ENCODE measurements around the gene MTHFD2L. TPM values are rescaled to one million over a fixed set of nuclear protein-coding genes. Genes with fewer than 3 reads are reported as not detected.
A peak's percentile ranks its signal among the peaks of the same experiment; 100 is the strongest.

The MTHFD2L gene
- total RNA-seq, 1 donor from 2014 or later: 13.8 TPM

GRCh38 chr4:74157154-74157553, 764 bp upstream of the MTHFD2L start:
- Histone ChIP-seq H3K27ac (replicated peaks) (peak overlapping the region; percentile 94), H3K27me3 (ENCODE audit: low read depth) (no peaks in the 10 kb centered on the region), H3K4me1 (peaks cover 42% of the 10 kb centered on the region), H3K9me3 (replicated peaks) (no peaks in the 10 kb centered on the region), H3K4me3 (peak overlapping the region; percentile 72), H3K36me3 (peaks cover 13% of the 10 kb centered on the region)
- TF ChIP-seq, protein P1, sequence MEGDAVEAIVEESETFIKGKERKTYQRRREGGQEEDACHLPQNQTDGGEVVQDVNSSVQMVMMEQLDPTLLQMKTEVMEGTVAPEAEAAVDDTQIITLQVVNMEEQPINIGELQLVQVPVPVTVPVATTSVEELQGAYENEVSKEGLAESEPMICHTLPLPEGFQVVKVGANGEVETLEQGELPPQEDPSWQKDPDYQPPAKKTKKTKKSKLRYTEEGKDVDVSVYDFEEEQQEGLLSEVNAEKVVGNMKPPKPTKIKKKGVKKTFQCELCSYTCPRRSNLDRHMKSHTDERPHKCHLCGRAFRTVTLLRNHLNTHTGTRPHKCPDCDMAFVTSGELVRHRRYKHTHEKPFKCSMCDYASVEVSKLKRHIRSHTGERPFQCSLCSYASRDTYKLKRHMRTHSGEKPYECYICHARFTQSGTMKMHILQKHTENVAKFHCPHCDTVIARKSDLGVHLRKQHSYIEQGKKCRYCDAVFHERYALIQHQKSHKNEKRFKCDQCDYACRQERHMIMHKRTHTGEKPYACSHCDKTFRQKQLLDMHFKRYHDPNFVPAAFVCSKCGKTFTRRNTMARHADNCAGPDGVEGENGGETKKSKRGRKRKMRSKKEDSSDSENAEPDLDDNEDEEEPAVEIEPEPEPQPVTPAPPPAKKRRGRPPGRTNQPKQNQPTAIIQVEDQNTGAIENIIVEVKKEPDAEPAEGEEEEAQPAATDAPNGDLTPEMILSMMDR (IDR thresholded peaks at IDR 0.05; ENCODE audit: borderline replicate concordance): no peak
- intact Hi-C loops (cut with micrococcal nuclease): no loop called here
- no peak for DNase-seq

GRCh38 chr4:74158466-74159142, 686 bp downstream of the MTHFD2L start:
- TF ChIP-seq, protein P1 (IDR thresholded peaks at IDR 0.05; ENCODE audit: borderline replicate concordance): no peak
- no peak for DNase-seq
- Histone ChIP-seq H3K4me3 (peak overlapping the region; percentile 72), H3K27ac (replicated peaks) (peak overlapping the region; percentile 94), H3K9me3 (replicated peaks) (no peaks in the 10 kb centered on the region), H3K4me1 (peaks cover 47% of the 10 kb centered on the region), H3K36me3 (peaks cover 13% of the 10 kb centered on the region), H3K27me3 (ENCODE audit: low read depth) (no peaks in the 10 kb centered on the region)
- intact Hi-C loops (cut with micrococcal nuclease): no loop called here

- TF ChIP-seq, protein P1 (IDR thresholded peaks at IDR 0.05; ENCODE audit: borderline replicate concordance): no peak
- intact Hi-C loops (cut with micrococcal nuclease): no loop called here
- Histone ChIP-seq H3K4me1 (peaks cover 47% of the 10 kb centered on the region), H3K36me3 (peaks cover 13% of the 10 kb centered on the region), H3K4me3 (peak overlapping the region; percentile 72), H3K27ac (replicated peaks) (peak overlapping the region; percentile 94), H3K9me3 (replicated peaks) (no peaks in the 10 kb centered on the region), H3K27me3 (ENCODE audit: low read depth) (no peaks in the 10 kb centered on the region)
- no peak for DNase-seq
Observed at GRCh38 chr4:74159143-74159709, 1.3 kb downstream of the MTHFD2L start.

DNA sequence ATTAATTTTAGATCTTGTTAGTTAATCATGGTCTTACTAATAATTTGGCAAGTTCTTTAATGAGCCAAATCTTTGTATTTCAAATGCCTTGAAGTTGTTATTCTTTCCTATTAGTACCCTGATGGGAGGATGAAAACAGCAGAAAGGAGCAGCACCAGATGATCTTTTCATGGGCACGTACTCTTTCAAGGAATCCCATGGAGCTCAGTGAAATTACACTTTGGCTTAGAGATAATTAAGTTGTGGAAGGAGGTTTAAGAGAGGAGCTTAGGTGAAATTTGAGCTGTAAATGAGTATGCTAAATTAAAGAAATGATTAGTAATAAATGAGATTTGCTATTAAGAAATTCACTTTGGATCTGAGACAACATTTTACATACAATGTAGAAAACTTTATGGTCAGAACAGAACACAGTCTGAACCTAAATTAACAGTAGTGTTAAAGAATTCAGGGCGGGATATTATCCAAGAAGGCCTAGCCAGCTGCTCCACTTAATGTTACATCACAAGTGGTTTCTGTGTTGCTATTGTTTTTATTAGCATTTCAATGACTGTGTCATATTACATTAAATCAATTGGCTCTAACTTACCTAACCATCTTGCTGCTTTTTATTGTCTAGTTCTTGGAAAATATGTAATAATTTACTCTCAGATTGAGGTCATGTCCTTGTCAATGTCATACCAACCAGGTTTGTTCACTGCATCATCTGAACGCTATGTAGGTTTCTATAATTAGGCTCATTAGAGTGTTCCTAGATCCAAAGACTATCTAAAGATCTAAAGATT, 3.9 kb downstream of the MTHFD2L start:
- TF ChIP-seq, protein P1 (IDR thresholded peaks at IDR 0.05; ENCODE audit: borderline replicate concordance): no peak
- H3K4me3 ChIP-seq: no peak overlapping the region
- no peaks in the 10 kb centered on the region for H3K9me3 ChIP-seq (replicated peaks)
- H3K36me3 ChIP-seq: peaks cover 13% of the 10 kb centered on the region
- intact Hi-C loops (cut with micrococcal nuclease): no loop called here
- H3K4me1 ChIP-seq: peaks cover 45% of the 10 kb centered on the region
- peak overlapping the region; percentile 41 for H3K27ac ChIP-seq (replicated peaks)
- no peaks in the 10 kb centered on the region for H3K27me3 ChIP-seq (ENCODE audit: low read depth)
- no peak for DNase-seq

DNA sequence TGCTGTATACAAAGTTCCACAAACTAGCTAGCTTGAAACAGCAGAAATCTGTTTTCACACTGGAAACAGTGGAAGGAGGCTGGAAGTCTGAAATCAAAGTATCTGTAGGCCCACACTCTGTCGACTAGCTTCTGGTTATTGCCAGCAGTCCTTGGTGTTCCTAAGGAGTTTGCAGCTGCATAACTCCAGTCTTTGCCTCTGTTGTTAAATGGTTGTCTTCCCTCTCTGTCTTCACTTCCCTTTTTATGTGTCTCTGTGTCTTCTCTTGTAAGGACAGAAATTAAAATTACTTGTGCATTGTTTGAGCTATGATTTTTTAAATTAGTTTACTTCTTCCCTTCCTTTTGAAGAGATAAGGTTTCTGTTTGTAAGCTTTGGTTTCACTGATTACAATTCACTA, 8.2 kb downstream of the MTHFD2L start:
- no peaks in the 10 kb centered on the region for H3K36me3 ChIP-seq
- no peaks in the 10 kb centered on the region for H3K9me3 ChIP-seq (replicated peaks)
- DNase-seq: no peak
- peaks cover 15% of the 10 kb centered on the region for H3K4me1 ChIP-seq
- no peak overlapping the region for H3K27ac ChIP-seq (replicated peaks)
- TF ChIP-seq, protein P1 (IDR thresholded peaks at IDR 0.05; ENCODE audit: borderline replicate concordance): no peak
- intact Hi-C loops (cut with micrococcal nuclease): no loop called here
- no peak overlapping the region for H3K4me3 ChIP-seq
- H3K27me3 ChIP-seq (ENCODE audit: low read depth): no peaks in the 10 kb centered on the region

All from left ventricle myocardium inferior (tissue), 1 donor.